GM23338 (cell line): ENCODE data around the gene EPGN. TPM values are rescaled to one million over a fixed set of nuclear protein-coding genes. Genes with fewer than 3 reads are reported as not detected.

ENCODE experiments used
- ATAC-seq: fragments of 200-7000 bp; cut with Tn5 transposase; 3 replicates; pipeline ENCODE4 v1.9.1; 2020
- DNase-seq: peaks from one replicate; pipeline ENCODE4 v3.0.0-alpha.2; 2015; ENCODE audit warnings: low spot score
- H2AFZ ChIP-seq: fragments of 200-600 bp; sonication (generic); 2 replicates; pipeline ENCODE4 v1.8.0; 2016; ENCODE audit warnings: antibody characterized with exemption, mild to moderate bottlenecking, moderate library complexity
- H3F3A ChIP-seq: fragments of 200-600 bp; sonication (generic); replicated peaks from 2 replicates; pipeline ENCODE4 v1.8.0; 2017; ENCODE audit warnings: antibody characterized with exemption, mixed run types, low read depth
- H3K27ac ChIP-seq: fragments of 200-600 bp; sonication (generic); 2 replicates; pipeline ENCODE4 v1.6.1; 2016; ENCODE audit warnings: low read depth
- H3K27me3 ChIP-seq: fragments of 200-600 bp; sonication (generic); 2 replicates; pipeline ENCODE4 v1.8.0; 2016; ENCODE audit warnings: mild to moderate bottlenecking, mixed run types, moderate library complexity; ENCODE audit not compliant: insufficient read depth
- H3K36me3 ChIP-seq: fragments of 200-600 bp; sonication (generic); 2 replicates; pipeline ENCODE4 v1.8.0; 2016; ENCODE audit warnings: mild to moderate bottlenecking; ENCODE audit not compliant: insufficient read depth
- H3K4me1 ChIP-seq: fragments of 200-600 bp; sonication (generic); 2 replicates; pipeline ENCODE4 v1.8.0; 2016; ENCODE audit warnings: mild to moderate bottlenecking, moderate library complexity; ENCODE audit not compliant: insufficient read depth
- H3K4me2 ChIP-seq: fragments of 200-600 bp; sonication (generic); 2 replicates; pipeline ENCODE4 v1.7.1; 2017; ENCODE audit warnings: mixed run types
- H3K4me3 ChIP-seq: fragments of 200-600 bp; sonication (generic); 2 replicates; pipeline ENCODE4 v1.6.1; 2016; ENCODE audit warnings: mixed run types
- H3K79me2 ChIP-seq: fragments of 200-600 bp; sonication (generic); replicated peaks from 2 replicates; pipeline ENCODE4 v1.8.0; 2017; ENCODE audit warnings: mild to moderate bottlenecking; ENCODE audit not compliant: insufficient read depth
- H3K9me2 ChIP-seq: fragments of 200-600 bp; sonication (generic); 2 replicates; pipeline ENCODE4 v1.8.0; 2017; ENCODE audit not compliant: insufficient read depth
- H4K20me1 ChIP-seq: fragments of 200-600 bp; sonication (generic); replicated peaks from 2 replicates; pipeline ENCODE4 v1.8.0; 2017; ENCODE audit warnings: mild to moderate bottlenecking; ENCODE audit not compliant: insufficient read depth
- H3K27ac Mint-ChIP-seq: 2 replicates; pipeline ENCODE4 v1.8.0; 2020; ENCODE audit warnings: inconsistent platforms, mild to moderate bottlenecking, moderate library complexity, mixed read lengths
- H3K27me3 Mint-ChIP-seq: 3 replicates; pipeline ENCODE4 v1.8.0; 2022; ENCODE audit warnings: low read depth, mild to moderate bottlenecking, moderate library complexity, mixed read lengths, inconsistent platforms; ENCODE audit not compliant: insufficient read depth, poor library complexity
- H3K36me3 Mint-ChIP-seq: 3 replicates; pipeline ENCODE4 v1.8.0; 2021; ENCODE audit warnings: low read depth, mild to moderate bottlenecking, inconsistent platforms, moderate library complexity, mixed read lengths
- H3K4me1 Mint-ChIP-seq: 3 replicates; pipeline ENCODE4 v1.8.0; 2020; ENCODE audit warnings: mild to moderate bottlenecking, inconsistent platforms, mixed read lengths
- H3K4me3 Mint-ChIP-seq: 3 replicates; pipeline ENCODE4 v1.8.0; 2021; ENCODE audit warnings: moderate library complexity, mild to moderate bottlenecking, inconsistent platforms, mixed read lengths
- H3K9me3 Mint-ChIP-seq: 3 replicates; pipeline ENCODE4 v1.8.0; 2020; ENCODE audit warnings: moderate library complexity, mild to moderate bottlenecking, inconsistent platforms, mixed read lengths
- CREB1 ChIP-seq: fragments of 250-450 bp; sonication (Bioruptor Pico); IDR thresholded peaks from 2 replicates; pipeline ENCODE4 v1.5.0; 2020; ENCODE audit warnings: low read depth, mild to moderate bottlenecking, moderate library complexity
- EZH2 ChIP-seq: fragments of 200-600 bp; sonication (generic); IDR thresholded peaks from one replicate; pipeline ENCODE4 v1.8.0; 2017; ENCODE audit warnings: antibody characterized with exemption, mild to moderate bottlenecking, low read depth; ENCODE audit not compliant: unreplicated experiment
- JUNB ChIP-seq: IDR thresholded peaks from one replicate; pipeline ENCODE4 v1.6.1; 2016; ENCODE audit warnings: antibody characterized with exemption; ENCODE audit not compliant: unreplicated experiment
- NANOG ChIP-seq: IDR thresholded peaks from 2 replicates; pipeline ENCODE4 v1.6.1; 2016; ENCODE audit warnings: antibody characterized with exemption, borderline replicate concordance
- POLR2AphosphoS5 ChIP-seq: IDR thresholded peaks from 2 replicates; pipeline ENCODE4 v1.6.1; 2016; ENCODE audit warnings: antibody characterized with exemption, low read depth
- STAT1 ChIP-seq: IDR thresholded peaks from one replicate; pipeline ENCODE4 v1.6.1; 2016; ENCODE audit warnings: antibody characterized with exemption; ENCODE audit not compliant: unreplicated experiment
- ZNF114 ChIP-seq: fragments of 250-450 bp; sonication (Bioruptor Pico); IDR thresholded peaks from 2 replicates; pipeline ENCODE4 v1.5.0; 2020; ENCODE audit warnings: mild to moderate bottlenecking, moderate library complexity
- ZNF331 ChIP-seq: fragments of 250-450 bp; sonication (Bioruptor Pico); IDR thresholded peaks from 2 replicates; pipeline ENCODE4 v1.5.0; 2020; ENCODE audit warnings: low read depth, mild to moderate bottlenecking, moderate library complexity
- polyA plus RNA-seq: library from polyadenylated mRNA; unstranded; fragments of >200 nt; fragmentation: Nextera tagmentation; extraction: Ambion mirVana; gene quantifications from 2 replicates; pipeline ENCODE4 v1.2.1, GENCODE V29; 2016
- total RNA-seq: library from RNA; depleted of rRNA; stranded (reverse); fragments of >200 nt; shearing (Covaris generic); gene quantifications from 2 replicates; pipeline ENCODE4 v1.2.3, GENCODE V29; 2014
- TF ChIP-seq, protein P1 (sequence below), 2 experiments: fragments of 200-600 bp in 1 of 2; sonication (generic) in 1 of 2; conservative IDR thresholded peaks; 2 replicates each; pipeline versions ENCODE4 v1.5.1 to v1.6.1; 2016 to 2017; ENCODE audit warnings: antibody characterized with exemption in 2 of 2, low read depth in 2 of 2, mild to moderate bottlenecking in 2 of 2, moderate library complexity in 1 of 2
- TF ChIP-seq, protein P2 (sequence below): fragments of 250-450 bp; sonication (Bioruptor Pico); IDR thresholded peaks from 2 replicates; pipeline ENCODE4 v1.5.0; 2020; ENCODE audit warnings: mild to moderate bottlenecking, moderate library complexity
- TF ChIP-seq, protein P3 (sequence below): IDR thresholded peaks from 2 replicates; pipeline ENCODE4 v1.6.1; 2016; ENCODE audit warnings: antibody characterized with exemption
- TF ChIP-seq, protein P4 (sequence below): IDR thresholded peaks from one replicate; pipeline ENCODE4 v1.6.1; 2018; ENCODE audit warnings: antibody characterized with exemption; ENCODE audit not compliant: unreplicated experiment

The EPGN gene
- total and polyA plus RNA-seq, 2 experiments from 2014 or later = not detected

DNA sequence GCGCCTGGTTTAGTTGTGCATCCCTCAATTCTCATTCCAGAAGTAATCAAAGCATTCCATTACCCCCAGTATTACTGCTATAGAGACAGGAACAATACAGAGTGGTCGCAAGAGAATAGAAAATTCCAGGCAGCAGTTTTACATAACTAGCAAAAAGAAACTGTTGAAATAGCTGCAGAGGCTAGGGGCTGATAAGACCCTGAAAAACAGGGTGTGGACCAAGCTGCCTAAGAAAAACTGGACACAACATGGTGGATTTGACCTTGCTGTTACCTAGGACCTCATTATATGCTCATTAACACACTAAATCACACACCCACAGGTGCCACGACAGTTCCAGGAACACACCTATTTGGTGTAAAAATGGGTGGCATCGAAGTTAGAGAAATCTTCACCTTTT lies 15.4 kb downstream of the EPGN start:
- H3K4me3 ChIP-seq = no peak overlapping the region
- H3K9me2 ChIP-seq = no peaks in the 10 kb centered on the region
- peaks cover 16% of the 10 kb centered on the region for H3K4me1 Mint-ChIP-seq
- H3K27ac ChIP-seq = no peak overlapping the region
- peaks cover 10% of the 10 kb centered on the region; the same call in 1 of the 2 replicates for H3K4me1 ChIP-seq
- no peak overlapping the region; the same call in 1 of the 2 replicates for H2AFZ ChIP-seq
- no peaks in the 10 kb centered on the region for H3K79me2 ChIP-seq
- TF ChIP-seq, protein P1, sequence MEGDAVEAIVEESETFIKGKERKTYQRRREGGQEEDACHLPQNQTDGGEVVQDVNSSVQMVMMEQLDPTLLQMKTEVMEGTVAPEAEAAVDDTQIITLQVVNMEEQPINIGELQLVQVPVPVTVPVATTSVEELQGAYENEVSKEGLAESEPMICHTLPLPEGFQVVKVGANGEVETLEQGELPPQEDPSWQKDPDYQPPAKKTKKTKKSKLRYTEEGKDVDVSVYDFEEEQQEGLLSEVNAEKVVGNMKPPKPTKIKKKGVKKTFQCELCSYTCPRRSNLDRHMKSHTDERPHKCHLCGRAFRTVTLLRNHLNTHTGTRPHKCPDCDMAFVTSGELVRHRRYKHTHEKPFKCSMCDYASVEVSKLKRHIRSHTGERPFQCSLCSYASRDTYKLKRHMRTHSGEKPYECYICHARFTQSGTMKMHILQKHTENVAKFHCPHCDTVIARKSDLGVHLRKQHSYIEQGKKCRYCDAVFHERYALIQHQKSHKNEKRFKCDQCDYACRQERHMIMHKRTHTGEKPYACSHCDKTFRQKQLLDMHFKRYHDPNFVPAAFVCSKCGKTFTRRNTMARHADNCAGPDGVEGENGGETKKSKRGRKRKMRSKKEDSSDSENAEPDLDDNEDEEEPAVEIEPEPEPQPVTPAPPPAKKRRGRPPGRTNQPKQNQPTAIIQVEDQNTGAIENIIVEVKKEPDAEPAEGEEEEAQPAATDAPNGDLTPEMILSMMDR (conservative IDR thresholded peaks at IDR 0.05; ENCODE audit: low read depth in 2 of 2) = no peak
- no peak for TF ChIP-seq ZNF331
- TF ChIP-seq, protein P2, sequence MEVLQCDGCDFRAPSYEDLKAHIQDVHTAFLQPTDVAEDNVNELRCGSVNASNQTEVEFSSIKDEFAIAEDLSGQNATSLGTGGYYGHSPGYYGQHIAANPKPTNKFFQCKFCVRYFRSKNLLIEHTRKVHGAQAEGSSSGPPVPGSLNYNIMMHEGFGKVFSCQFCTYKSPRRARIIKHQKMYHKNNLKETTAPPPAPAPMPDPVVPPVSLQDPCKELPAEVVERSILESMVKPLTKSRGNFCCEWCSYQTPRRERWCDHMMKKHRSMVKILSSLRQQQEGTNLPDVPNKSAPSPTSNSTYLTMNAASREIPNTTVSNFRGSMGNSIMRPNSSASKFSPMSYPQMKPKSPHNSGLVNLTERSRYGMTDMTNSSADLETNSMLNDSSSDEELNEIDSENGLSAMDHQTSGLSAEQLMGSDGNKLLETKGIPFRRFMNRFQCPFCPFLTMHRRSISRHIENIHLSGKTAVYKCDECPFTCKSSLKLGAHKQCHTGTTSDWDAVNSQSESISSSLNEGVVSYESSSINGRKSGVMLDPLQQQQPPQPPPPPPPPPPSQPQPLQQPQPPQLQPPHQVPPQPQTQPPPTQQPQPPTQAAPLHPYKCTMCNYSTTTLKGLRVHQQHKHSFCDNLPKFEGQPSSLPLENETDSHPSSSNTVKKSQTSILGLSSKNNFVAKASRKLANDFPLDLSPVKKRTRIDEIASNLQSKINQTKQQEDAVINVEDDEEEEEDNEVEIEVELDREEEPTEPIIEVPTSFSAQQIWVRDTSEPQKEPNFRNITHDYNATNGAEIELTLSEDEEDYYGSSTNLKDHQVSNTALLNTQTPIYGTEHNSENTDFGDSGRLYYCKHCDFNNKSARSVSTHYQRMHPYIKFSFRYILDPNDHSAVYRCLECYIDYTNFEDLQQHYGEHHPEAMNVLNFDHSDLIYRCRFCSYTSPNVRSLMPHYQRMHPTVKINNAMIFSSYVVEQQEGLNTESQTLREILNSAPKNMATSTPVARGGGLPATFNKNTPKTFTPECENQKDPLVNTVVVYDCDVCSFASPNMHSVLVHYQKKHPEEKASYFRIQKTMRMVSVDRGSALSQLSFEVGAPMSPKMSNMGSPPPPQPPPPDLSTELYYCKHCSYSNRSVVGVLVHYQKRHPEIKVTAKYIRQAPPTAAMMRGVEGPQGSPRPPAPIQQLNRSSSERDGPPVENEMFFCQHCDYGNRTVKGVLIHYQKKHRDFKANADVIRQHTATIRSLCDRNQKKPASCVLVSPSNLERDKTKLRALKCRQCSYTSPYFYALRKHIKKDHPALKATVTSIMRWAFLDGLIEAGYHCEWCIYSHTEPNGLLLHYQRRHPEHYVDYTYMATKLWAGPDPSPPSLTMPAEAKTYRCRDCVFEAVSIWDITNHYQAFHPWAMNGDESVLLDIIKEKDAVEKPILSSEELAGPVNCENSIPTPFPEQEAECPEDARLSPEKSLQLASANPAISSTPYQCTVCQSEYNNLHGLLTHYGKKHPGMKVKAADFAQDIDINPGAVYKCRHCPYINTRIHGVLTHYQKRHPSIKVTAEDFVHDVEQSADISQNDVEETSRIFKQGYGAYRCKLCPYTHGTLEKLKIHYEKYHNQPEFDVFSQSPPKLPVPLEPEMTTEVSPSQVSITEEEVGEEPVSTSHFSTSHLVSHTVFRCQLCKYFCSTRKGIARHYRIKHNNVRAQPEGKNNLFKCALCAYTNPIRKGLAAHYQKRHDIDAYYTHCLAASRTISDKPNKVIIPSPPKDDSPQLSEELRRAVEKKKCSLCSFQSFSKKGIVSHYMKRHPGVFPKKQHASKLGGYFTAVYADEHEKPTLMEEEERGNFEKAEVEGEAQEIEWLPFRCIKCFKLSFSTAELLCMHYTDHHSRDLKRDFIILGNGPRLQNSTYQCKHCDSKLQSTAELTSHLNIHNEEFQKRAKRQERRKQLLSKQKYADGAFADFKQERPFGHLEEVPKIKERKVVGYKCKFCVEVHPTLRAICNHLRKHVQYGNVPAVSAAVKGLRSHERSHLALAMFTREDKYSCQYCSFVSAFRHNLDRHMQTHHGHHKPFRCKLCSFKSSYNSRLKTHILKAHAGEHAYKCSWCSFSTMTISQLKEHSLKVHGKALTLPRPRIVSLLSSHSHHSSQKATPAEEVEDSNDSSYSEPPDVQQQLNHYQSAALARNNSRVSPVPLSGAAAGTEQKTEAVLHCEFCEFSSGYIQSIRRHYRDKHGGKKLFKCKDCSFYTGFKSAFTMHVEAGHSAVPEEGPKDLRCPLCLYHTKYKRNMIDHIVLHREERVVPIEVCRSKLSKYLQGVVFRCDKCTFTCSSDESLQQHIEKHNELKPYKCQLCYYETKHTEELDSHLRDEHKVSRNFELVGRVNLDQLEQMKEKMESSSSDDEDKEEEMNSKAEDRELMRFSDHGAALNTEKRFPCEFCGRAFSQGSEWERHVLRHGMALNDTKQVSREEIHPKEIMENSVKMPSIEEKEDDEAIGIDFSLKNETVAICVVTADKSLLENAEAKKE = no peak
- TF ChIP-seq, protein P3, sequence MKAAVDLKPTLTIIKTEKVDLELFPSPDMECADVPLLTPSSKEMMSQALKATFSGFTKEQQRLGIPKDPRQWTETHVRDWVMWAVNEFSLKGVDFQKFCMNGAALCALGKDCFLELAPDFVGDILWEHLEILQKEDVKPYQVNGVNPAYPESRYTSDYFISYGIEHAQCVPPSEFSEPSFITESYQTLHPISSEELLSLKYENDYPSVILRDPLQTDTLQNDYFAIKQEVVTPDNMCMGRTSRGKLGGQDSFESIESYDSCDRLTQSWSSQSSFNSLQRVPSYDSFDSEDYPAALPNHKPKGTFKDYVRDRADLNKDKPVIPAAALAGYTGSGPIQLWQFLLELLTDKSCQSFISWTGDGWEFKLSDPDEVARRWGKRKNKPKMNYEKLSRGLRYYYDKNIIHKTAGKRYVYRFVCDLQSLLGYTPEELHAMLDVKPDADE = no peak
- no peak for TF ChIP-seq CREB1
- TF ChIP-seq JUNB = no peak
- no peak for TF ChIP-seq STAT1
- TF ChIP-seq POLR2AphosphoS5 = no peak
- TF ChIP-seq NANOG = no peak
- TF ChIP-seq, protein P4, sequence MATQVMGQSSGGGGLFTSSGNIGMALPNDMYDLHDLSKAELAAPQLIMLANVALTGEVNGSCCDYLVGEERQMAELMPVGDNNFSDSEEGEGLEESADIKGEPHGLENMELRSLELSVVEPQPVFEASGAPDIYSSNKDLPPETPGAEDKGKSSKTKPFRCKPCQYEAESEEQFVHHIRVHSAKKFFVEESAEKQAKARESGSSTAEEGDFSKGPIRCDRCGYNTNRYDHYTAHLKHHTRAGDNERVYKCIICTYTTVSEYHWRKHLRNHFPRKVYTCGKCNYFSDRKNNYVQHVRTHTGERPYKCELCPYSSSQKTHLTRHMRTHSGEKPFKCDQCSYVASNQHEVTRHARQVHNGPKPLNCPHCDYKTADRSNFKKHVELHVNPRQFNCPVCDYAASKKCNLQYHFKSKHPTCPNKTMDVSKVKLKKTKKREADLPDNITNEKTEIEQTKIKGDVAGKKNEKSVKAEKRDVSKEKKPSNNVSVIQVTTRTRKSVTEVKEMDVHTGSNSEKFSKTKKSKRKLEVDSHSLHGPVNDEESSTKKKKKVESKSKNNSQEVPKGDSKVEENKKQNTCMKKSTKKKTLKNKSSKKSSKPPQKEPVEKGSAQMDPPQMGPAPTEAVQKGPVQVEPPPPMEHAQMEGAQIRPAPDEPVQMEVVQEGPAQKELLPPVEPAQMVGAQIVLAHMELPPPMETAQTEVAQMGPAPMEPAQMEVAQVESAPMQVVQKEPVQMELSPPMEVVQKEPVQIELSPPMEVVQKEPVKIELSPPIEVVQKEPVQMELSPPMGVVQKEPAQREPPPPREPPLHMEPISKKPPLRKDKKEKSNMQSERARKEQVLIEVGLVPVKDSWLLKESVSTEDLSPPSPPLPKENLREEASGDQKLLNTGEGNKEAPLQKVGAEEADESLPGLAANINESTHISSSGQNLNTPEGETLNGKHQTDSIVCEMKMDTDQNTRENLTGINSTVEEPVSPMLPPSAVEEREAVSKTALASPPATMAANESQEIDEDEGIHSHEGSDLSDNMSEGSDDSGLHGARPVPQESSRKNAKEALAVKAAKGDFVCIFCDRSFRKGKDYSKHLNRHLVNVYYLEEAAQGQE = no peak
- TF ChIP-seq ZNF114 (CRISPR knock-in tag) = no peak
- TF ChIP-seq EZH2 = no peak
- H3K27ac Mint-ChIP-seq = no peak overlapping the region
- H3K4me3 Mint-ChIP-seq = no peak overlapping the region
- H4K20me1 ChIP-seq = no peaks in the 10 kb centered on the region
- ATAC-seq (no peak), DNase-seq (no peak)
- no peaks in the 10 kb centered on the region for H3K27me3 Mint-ChIP-seq
- H3K4me2 ChIP-seq = no peak overlapping the region
- no peaks in the 10 kb centered on the region for H3K27me3 ChIP-seq
- H3K36me3 ChIP-seq = no peaks in the 10 kb centered on the region
- H3F3A ChIP-seq = no peaks in the 10 kb centered on the region
- H3K36me3 Mint-ChIP-seq = no peaks in the 10 kb centered on the region
- no peaks in the 10 kb centered on the region for H3K9me3 Mint-ChIP-seq
